Activated CD8-positive, alpha-beta memory T cell treated with anti-CD3 and anti-CD28 coated beads for 48 hours (primary cell): ENCODE data around the gene MOK.

Experiments used
- DNase-seq, 3 experiments: peaks; one replicate each; pipeline ENCODE4 v3.0.0-alpha.2; 2020; ENCODE audit warnings: low read depth in 2 of 3, low spot score in 2 of 3

The MOK gene

GRCh38 chr14:102226356-102227125, 78.4 kb downstream of the MOK start:
- no peak for DNase-seq

GRCh38 chr14:102225936-102226335, 79.0 kb downstream of the MOK start:
- DNase-seq = no peak

- no peak for DNase-seq
Measured at GRCh38 chr14:102225386-102225785, 79.6 kb downstream of the MOK start.

GRCh38 chr14:102223682-102224081, 81.3 kb downstream of the MOK start:
- DNase-seq = no peak

- no peak for DNase-seq
Measured at GRCh38 chr14:102222751-102223150, 82.2 kb downstream of the MOK start.

GRCh38 chr14:102222009-102222575, 82.9 kb downstream of the MOK start:
- DNase-seq = no peak

GRCh38 chr14:102221026-102221425, 83.9 kb downstream of the MOK start:
- no peak for DNase-seq

- no peak for DNase-seq
Measured at GRCh38 chr14:102220031-102220430, 84.9 kb downstream of the MOK start.

- DNase-seq = no peak
Measured at GRCh38 chr14:102219316-102219715, 85.6 kb downstream of the MOK start.

GRCh38 chr14:102218688-102219087, 86.3 kb downstream of the MOK start:
- DNase-seq = no peak

GRCh38 chr14:102217987-102218421, 87.0 kb downstream of the MOK start:
- no peak for DNase-seq

- DNase-seq = no peak
Measured at GRCh38 chr14:102217399-102217798, 87.6 kb downstream of the MOK start.

GRCh38 chr14:102215576-102216250, 89.3 kb downstream of the MOK start:
- no peak for DNase-seq

- no peak for DNase-seq
Measured at GRCh38 chr14:102215071-102215470, 89.9 kb downstream of the MOK start.

- DNase-seq = no peak
Measured at GRCh38 chr14:102213984-102214658, 90.8 kb downstream of the MOK start.

GRCh38 chr14:102213470-102213869, 91.5 kb downstream of the MOK start:
- no peak for DNase-seq

- no peak for DNase-seq
Measured at GRCh38 chr14:102212845-102213244, 92.1 kb downstream of the MOK start.

- DNase-seq = no peak
Measured at GRCh38 chr14:102212356-102212755, 92.6 kb downstream of the MOK start.

- DNase-seq = no peak
Measured at GRCh38 chr14:102211240-102211639, 93.7 kb downstream of the MOK start.

GRCh38 chr14:102210421-102211042, 94.4 kb downstream of the MOK start:
- no peak for DNase-seq

GRCh38 chr14:102209224-102209966, 95.6 kb downstream of the MOK start:
- DNase-seq = no peak
